GM19395 (cell line): ENCODE measurements around the gene COL4A6.
"Not testable (repeated sequence)": the region's sequence is repeated elsewhere in the genome, so short reads cannot be mapped to it uniquely, and the experiment has no call there.

Source experiments
- ATAC-seq: cut with Tn5 transposase; IDR thresholded peaks from one replicate; pipeline ENCODE4 v1.9.1; 2021; ENCODE audit warnings: mild to moderate bottlenecking, moderate library complexity; ENCODE audit not compliant: unreplicated experiment

The COL4A6 gene

DNA sequence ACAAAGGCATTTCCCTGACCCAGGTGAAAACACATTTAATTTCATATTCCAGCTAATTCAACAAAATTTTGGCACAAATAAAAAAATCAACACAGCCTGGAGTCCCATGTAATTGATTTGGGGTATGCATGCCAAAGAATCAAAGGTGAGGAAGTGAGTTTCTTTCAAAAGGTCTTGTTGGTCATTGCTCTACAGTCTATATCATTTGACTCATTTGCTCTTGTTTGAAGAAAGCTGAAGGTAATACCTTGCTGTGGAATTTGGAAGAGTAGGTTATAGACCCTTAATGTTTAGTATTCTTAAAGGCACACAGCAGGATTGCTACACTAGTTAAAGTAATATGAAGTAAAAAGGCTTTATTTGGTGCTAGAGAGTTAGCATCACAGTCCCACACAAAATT is 25.4 kb downstream of the COL4A6 start:
- ATAC-seq: no peak

DNA sequence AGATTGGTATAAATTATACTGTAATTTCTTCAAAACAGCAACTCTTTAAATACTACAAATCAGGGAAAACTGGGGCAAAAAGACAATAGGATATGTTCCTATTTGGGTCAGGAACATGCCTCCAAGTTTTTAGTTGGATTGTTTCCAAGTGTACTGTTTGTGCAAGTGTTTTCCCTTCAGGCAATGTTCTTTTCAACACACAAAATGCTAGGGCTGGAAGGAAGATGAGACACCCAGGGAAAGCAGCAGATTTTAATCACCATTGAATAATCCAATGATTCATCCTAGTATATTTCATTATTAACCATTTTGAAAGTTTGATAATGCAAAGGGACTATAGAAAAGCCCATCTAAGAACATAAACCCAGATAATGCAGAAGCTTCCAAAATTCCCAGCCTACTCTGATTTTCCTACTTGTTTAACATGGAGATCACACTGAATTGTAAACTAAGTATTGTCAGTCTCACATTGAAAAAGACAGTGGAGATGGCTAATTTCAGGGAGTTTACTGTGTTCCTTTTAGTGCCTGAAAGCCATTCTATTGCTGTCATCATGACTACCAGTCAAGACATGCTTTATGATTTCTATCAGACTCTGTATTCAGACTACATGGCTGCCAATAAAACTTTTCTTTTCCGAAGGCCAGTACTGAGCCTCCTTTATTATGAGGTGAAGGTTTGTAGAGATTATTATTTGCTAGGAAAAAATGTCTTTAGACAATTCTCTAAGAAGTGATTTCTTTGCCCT is 38.6 kb downstream of the COL4A6 start:
- no peak for ATAC-seq

DNA sequence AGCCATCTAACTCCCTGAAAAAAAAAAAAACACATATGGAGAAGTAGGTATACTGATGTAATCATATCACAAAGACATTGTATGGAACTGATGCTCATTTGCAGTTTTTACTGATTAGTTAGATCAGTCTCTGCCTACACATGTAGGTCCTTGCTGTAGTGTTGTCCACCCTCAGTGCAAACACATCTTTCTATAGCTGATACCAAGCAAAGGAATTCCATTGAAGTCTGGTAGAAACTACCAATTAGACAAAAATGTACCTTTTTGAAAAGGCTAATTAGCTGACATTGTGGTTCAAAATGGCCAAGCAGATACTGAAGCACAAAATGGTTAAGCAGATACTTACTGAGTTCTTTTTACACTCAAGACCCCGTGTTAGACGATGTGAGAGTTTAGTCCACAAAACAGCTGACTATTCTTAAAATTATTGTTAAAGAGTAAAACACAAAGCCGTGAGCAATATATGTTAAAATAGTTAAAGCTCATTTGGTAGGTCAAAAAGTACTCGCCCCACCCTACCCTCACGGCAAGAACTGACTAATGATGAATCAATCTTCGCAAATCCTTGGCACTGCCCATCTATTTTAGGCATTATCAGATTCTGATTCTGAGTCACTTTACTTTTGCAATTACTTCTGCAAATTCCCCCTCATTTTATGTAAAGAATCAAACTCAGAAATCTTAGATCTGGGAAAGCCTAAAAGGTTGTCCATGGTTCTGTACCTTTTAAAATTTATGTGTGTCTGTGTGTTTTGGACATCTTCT is 40.4 kb downstream of the COL4A6 start:
- no peak for ATAC-seq

DNA sequence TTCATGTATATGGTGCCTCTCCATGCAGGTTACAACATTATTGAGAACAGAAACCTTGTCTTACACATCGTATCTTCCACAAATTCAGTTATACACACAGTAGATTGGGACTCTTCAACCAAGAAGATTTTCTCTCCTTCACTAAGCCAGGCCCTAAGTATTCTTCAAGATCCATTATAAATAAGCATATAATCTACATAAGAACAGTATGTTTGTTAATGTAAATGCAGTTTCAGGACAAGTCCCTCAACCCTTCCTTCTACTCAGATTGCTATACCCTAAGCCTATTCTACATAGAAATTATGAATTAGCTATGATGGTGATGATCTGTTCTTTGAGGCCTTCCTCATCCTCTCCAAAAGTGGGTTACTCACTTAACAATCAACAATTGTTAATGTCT is 41.2 kb downstream of the COL4A6 start:
- no peak for ATAC-seq

DNA sequence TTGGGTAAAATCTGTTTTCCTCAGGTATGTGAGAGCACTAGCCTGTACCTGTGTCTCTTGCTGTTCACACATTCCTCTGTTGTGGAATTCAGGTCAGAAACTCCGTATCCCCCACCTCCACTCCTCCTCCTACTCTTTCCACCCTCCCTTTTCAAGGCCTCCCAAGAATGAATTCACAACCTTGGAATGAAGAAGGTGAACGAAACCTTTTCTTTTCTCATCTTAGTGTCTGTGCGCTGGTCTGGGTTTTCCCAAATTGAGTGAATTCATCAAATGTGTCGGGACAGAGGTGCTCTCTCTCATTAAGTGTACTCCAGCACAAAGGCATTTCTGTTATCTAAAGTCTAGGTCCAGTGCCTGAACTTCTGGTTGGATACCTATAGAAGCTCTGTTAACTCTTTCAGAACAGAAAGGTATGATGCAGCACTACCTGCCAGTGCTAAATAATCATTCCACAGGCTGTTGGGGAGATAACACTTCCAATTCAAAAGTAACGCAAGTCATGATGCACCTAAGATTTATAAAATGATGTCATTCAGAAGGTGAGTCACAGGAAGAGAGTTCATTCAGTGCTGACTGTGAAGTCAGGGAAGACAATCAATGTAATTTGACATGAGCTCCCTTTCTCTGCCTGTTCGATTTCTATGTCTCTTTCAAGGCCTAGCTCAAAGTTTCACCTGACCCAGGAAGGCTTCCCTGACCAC is 41.9 kb downstream of the COL4A6 start:
- ATAC-seq: no peak

DNA sequence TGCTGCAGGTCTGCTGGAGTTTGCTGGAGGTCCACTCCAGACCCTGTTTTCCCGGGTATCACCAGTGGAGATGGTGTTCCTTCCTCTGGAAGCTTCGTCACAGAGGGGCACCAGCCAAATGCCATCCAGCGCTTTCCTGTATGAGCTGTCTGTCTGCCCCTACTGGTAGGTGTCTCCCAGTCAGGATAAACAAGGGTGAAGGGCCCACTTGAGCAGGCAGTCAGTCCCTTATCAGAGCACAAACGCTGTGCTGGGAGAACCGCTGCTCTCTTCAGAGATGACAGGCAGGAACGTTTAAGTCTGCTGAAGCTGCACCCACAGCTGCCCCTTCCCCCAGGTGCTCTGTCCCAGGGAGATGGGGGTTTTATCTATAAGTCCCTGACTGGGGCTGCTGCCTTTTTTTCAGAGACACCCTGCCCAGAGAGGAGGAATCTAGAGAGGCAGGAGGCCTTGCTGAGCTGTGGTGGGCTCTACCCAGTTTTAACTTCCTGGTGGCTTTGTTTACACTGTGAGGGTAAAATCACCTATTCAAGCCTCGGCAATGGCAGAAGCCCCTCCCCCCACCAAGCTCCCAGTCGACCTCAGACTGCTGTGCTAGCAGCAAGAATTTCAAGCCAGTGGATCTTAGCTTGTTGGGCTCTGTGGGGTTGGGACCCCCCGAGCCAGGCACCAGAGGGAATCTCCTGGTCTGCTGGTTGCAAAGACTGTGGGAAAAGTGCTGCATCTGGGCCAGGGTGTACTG is 47.1 kb downstream of the COL4A6 start:
- ATAC-seq: not testable (repeated sequence)

DNA sequence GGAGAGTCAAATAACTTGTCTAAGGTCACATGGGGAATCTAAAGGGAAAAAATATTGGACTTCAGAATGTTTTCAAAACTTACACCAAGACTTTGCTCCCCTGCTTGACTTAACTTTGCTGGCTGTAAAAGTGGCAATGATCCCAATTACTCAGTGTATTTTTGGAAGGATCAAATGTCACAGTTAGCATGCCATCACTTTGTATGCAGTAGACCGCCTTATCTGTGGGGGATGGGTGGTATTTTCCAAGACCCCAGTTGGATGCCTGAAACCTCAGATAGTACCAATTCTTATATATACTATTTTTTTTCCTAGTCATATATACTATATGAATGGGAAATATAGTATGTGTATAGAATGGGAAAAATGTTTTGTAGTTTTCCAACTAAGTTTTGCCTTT is 53.4 kb downstream of the COL4A6 start:
- no peak for ATAC-seq

DNA sequence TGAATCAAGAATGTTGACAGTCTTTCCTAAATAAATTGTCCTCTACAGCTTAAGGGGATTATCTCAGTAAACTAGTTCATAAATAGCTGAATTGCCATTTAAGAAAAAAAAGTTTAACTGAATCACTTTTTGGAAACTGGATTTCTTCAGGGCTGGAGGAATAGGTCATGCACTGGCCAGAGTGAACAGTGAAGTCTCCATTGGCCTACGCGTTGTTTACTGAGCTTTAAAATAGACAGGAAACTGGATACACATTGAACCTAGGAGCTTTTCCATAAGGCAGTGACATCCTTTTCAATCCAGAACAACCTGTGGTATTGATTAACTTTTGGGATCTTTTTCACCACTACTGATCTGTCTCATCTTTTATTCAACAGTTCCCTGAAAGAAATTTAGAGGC is 58.0 kb downstream of the COL4A6 start:
- ATAC-seq: no peak

DNA sequence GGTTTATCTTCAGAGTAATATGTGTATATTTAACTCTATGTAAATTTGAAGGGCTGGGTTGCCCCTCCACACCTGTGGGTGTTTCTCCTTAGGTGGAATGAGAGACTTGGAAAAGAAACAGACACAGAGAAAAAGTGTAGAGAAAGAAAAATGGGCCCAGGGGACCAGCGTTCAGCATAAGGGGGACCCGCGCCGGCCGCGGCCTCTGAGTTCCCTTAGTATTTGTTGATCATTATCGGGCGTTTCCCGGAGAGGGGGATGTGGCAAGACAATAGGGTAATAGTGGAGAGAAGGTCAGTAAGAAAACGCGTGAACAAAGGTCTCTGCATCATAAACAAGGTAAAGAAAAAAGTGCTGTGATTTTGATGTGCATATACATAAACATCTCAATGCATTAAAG is 61.4 kb downstream of the COL4A6 start:
- not testable (repeated sequence) for ATAC-seq

DNA sequence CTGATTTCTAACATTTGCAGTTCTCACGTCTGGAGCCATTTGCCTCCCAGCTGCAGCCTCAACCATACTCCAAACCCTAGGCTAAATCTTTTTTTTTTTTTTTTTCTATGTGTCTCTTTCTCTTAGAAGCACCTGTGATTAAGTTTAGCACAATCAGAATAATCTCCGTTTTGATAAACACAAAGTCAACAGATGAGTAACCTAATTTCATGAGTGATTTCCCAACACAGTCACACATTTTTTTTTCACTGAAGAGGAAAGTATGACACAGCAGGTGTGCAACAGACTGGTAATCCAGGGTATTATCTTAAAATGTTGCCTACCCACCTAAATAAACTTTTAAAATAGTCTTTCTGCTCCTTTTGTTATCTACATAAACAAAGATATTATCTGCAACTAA is 62.6 kb downstream of the COL4A6 start:
- not testable (repeated sequence) for ATAC-seq

DNA sequence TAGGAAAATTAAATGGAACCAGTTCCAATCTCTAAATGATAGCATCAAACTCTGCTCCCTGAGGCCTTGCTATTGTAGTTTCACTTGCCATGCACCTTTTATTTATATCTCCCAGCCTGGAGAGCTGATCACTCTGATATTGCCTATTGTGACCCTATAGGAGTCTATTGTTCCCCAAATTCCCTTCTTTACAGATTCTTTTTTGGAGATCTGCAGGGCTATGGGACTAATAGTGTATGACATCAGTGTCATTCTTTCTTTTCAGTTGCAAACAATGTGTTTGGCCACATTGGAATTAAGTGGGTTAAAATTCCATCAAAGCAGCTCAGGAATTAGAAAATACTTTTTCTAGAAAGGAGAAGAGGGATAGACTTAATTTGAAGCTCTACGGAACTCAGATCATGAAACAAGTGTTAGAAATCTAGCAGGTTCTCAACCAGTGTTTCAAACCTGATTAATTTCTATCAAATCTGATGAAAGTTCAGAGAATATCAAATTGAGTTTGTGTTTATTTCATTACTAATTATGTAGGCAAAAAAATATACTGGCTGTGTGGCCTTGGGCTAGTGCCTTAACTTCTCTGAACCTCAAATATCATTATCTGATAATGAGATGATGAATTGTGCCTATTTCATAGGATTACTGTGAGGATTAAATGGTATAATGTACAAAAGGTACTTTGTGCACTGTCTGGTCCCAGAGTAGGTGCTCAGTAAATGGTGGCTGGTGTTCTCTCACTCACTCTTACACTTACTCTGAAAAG is 71.4 kb downstream of the COL4A6 start:
- no peak for ATAC-seq

DNA sequence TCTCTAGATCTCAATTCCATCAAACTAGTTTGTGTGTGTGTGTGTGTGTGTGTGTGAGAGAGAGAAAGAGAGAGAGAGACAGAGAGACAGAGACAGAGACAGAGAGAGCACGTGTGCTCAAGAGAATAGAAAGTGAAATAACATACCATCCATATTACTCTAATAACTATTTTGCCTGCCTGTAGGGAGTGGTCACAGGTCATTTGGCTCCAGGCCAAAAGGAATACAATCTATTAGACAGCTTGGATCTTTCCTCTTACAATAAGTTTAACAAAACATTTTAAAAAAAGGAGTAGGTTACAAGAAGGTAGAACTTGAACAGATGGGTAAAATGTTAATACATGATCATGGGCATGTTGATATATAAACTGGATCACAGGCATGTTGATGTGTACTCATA is 76.2 kb downstream of the COL4A6 start:
- no peak for ATAC-seq

DNA sequence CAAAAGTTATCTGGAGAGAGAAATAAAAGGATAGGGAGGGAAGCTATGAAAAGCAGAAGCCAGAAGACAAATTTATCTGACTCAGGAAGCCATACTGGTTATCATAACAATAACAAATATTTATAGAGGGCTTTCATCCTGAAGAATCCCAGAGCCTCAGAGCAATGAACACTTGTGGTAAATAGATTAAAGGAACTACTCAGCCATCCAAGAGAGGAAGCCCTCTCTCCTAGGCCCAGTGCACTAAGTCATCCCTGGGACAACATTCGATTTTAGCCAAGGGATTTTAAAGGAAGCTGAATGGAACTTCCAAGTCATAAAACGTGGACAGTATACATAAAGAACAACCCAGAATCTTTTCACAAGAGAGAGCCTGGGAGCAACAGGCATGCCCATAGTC is 76.9 kb downstream of the COL4A6 start:
- ATAC-seq: no peak

DNA sequence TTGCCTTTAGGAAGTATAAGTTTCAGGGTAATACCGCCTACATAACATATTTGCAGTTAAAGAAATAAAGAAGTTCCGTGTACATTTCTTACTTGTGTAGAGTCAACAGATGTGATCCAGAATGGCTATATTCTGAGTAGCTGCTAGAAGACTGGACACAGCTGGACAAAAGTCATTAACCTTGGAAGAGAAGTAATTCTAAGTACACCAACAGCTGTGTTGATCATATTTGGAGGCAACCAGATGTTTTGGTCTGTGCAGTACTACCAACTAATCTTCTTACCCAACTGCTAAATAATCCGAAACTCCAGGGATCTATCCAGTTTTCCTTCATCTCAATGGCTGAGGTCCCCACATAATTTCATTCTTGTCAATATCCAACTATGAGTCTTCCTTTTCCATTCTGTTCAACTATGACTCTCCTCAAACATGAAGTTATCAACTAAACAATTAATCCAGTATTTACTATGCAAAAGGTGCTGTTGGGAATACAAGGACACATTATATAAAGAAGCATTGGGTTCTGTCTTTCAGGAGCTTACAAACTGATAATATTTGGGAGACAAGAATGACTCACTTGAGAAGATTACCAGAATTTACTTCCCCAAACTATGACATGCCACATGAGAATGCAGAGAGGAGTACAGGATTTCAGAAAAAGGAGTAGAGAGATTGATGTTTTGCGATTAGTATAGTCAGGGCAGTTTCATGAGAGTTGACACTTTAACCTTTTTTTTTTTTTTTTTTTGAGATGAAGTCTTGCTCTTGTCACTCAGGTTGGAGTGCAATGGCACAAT is 78.2 kb downstream of the COL4A6 start:
- no peak for ATAC-seq

DNA sequence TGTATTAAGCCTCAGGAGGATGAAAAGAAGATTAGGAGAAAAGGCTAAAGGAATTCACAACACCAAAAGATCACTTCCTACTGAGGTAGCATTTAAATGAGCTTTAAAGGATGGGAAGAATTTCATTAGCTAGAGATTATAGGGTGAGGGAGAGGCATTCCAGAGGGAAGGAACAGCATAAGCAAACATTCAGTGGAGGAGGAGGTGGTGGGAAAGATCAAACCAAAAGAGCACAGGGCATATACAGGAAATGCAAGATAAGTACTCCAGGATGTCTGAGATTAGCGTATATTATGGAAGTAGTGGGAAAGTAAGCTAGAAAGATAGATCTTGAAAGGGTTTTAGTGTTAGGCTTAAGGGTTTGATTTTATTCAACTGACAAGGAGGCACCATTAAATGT is 84.8 kb downstream of the COL4A6 start:
- no peak for ATAC-seq

DNA sequence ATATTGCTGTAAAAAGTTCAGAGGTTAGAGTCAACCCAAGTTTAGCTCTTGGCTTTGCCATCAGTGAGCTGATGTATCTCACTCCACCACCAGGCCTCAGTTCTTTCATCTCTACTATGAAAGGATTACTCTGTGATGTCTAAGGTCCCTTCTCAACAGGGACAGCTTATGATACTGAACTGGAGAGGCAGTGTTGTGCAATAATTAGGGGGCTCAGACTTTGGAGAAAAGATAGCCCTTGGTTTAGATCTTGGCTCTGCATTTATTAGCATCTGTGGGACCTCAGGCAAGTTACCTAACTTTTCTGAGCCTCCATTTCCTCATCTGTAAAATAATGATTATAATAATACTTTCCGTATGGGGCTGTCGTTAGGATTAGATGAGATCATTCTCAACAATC is 89.0 kb downstream of the COL4A6 start:
- ATAC-seq: no peak

DNA sequence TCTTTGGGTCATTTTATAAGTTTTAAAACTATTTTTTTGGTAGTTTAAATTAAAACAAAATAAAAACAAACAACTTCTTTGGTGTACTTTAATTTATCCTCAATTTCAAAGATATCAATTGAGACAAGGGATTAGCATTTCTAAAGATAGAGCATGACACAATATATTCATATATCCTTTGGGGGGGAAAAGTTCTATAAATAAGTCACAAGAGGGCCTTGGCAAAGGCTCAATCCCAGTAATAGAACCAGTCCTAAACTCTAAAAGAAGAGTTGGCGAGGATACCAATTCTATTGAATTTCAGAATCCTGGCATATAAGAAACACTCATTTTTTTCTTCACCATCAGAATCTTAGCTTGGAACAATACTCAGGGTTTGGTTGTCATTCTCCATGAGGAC is 89.7 kb downstream of the COL4A6 start:
- no peak for ATAC-seq

DNA sequence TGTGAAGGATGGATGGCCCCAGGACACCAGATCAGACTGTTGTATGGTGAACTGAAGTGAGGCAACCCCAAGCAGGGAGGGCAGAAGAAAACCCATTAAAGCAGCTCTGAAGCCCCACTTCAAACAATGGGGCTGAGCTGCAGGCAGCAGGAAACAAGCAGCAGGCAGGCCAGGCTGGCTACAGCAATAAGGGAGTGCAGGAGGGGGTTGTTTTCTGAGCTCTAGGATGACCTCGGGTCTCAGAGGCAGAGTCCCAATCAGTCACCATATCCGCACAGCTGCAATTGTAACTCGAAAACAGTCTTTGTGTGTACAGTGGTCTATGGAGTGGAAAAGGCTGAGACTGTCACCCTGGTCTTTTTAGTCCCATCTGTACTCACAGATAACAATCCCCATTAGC is 90.4 kb downstream of the COL4A6 start:
- no peak for ATAC-seq

DNA sequence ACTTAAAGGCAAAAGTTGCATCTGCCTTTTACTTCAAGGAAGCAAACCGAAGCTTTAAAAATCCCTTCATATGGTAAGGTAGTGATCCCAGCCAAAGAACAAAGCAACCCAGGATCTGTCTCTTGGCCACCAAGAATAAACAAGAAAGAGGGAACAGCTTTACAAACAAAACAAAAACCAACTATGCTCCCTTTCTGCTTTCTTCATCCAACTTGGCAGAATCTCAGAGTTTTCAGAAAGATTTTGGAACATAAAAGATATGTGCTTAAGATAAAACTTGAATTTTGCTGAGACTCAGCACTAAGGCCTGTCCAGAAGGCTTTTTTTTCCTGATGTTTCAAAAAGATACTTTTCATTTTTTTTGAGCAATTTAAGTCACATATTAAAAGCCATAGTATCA is 94.0 kb downstream of the COL4A6 start:
- no peak for ATAC-seq

DNA sequence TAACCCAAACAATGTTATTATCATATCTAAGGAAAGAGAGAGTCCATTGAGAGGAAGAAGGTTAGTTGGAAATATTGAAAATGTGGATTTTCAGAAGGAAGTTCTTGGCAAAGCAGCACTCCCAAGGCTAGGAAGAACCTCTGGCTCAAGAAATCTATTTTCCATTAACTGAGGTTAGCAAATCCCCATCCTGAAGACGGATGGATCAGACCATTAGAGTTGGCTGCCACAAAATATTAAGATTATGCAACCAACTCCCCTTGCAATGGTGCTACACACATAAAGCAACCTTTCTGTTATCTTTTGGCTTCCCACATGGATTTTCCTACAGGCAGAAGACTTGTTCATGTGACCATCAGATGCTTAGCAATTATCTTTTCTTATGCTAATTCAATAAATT is 96.3 kb downstream of the COL4A6 start:
- ATAC-seq: no peak
